A549 (cell line): ENCODE results near the gene SRCIN1. TPM values are rescaled to one million over a fixed set of nuclear protein-coding genes. Genes with fewer than 3 reads are reported as not detected.

Source experiments
- ATAC-seq, 2 experiments: fragments of 200-7000 bp in 1 of 2; fragments of >200 bp in 1 of 2; cut with Nextera tagmentation in 1 of 2; cut with Tn5 transposase in 1 of 2; 3 replicates each; pipeline versions ENCODE4 v1.8.0 to v1.9.1; 2018 to 2020; ENCODE audit warnings: mild to moderate bottlenecking in 1 of 2, moderate library complexity in 1 of 2
- CTCF ChIA-PET: fragments of 300-600 bp; sonication (Branson Sonifier 250); formaldehyde crosslinking; extraction: SDS; loops from one replicate; lab custom pipeline; 2021; ENCODE audit warnings: antibody characterized with exemption, inconsistent platforms; lab: Yijun Ruan, JAX
- POLR2A ChIA-PET: fragments of 350-600 bp; formaldehyde crosslinking; extraction: SDS; loops from one replicate; lab custom pipeline; 2021; ENCODE audit warnings: antibody characterized with exemption, inconsistent platforms; lab: Yijun Ruan, JAX
- DNase-seq, 2 experiments: peaks; one replicate each; pipeline versions ENCODE4 v3.0.0 to v3.0.0-alpha.2; 2011 to 2016; ENCODE audit warnings: low read depth in 1 of 2, low spot score in 1 of 2
- FAIRE-seq: peaks from 2 replicates; lab custom pipeline; 2011; peaks lifted over from hg19 to GRCh38; lab: Jason Lieb, UNC
- H3K27ac ChIP-seq, 2 experiments: fragments of >200 bp; sonication (Bioruptor Twin); formaldehyde crosslinking; 3 replicates each; pipeline ENCODE4 v1.5.1; 2016 to 2017
- H3K4me1 ChIP-seq: fragments of >200 bp; sonication (Bioruptor Twin); formaldehyde crosslinking; 3 replicates; pipeline ENCODE4 v1.6.1; 2016
- H3K4me2 ChIP-seq: fragments of >200 bp; sonication (Bioruptor Twin); formaldehyde crosslinking; 3 replicates; pipeline ENCODE4 v1.6.1; 2016
- H3K4me3 ChIP-seq: fragments of >200 bp; sonication (Bioruptor Twin); formaldehyde crosslinking; 3 replicates; pipeline ENCODE4 v1.5.1; 2016
- H3K9me3 ChIP-seq: fragments of >200 bp; sonication (Bioruptor Twin); formaldehyde crosslinking; 3 replicates; pipeline ENCODE4 v1.6.1; 2016
- CBX2 ChIP-seq: fragments of 200-600 bp; sonication (generic); IDR thresholded peaks from 2 replicates; pipeline ENCODE4 v1.6.1; 2016; ENCODE audit warnings: low read depth, mild to moderate bottlenecking, borderline replicate concordance
- CBX8 ChIP-seq: fragments of 200-600 bp; sonication (generic); IDR thresholded peaks from 2 replicates; pipeline ENCODE4 v1.6.1; 2016
- CEBPB ChIP-seq, 2 experiments: fragments of >200 bp in 1 of 2; sonication (Bioruptor Twin) in 1 of 2; formaldehyde crosslinking in 1 of 2; IDR thresholded peaks; 2 replicates each; pipeline ENCODE4 v1.6.1; 2012 to 2016
- CHD4 ChIP-seq: fragments of 200-600 bp; sonication (generic); IDR thresholded peaks from 2 replicates; pipeline ENCODE4 v1.6.1; 2016; ENCODE audit warnings: antibody characterized with exemption, mild to moderate bottlenecking, borderline replicate concordance
- ESRRA ChIP-seq: fragments of 150-350 bp; IDR thresholded peaks from 2 replicates; pipeline ENCODE4 v1.6.1; 2014; ENCODE audit warnings: mild to moderate bottlenecking, low read length, borderline replicate concordance
- FOSB ChIP-seq: fragments of 250-450 bp; sonication (Bioruptor Pico); IDR thresholded peaks from 2 replicates; pipeline ENCODE4 v1.5.0; 2020; ENCODE audit warnings: mild to moderate bottlenecking, moderate library complexity
- FOSL2 ChIP-seq, 2 experiments: fragments of 450-650 bp in 1 of 2; fragments of >200 bp in 1 of 2; sonication (Bioruptor Twin) in 1 of 2; formaldehyde crosslinking; IDR thresholded peaks; 2 replicates each; pipeline versions ENCODE4 v1.5.0 to v1.6.1; 2016 to 2020; ENCODE audit warnings: mild to moderate bottlenecking in 1 of 2, moderate library complexity in 1 of 2
- GATA3 ChIP-seq: IDR thresholded peaks from 2 replicates; pipeline ENCODE4 v1.6.1; 2012; ENCODE audit warnings: borderline replicate concordance
- HEYL ChIP-seq: fragments of 250-450 bp; sonication (Bioruptor Pico); IDR thresholded peaks from 2 replicates; pipeline ENCODE4 v1.8.0; 2021; ENCODE audit warnings: mild to moderate bottlenecking, moderate library complexity
- HOXA7 ChIP-seq: fragments of 250-450 bp; sonication (Bioruptor Pico); IDR thresholded peaks from 2 replicates; pipeline ENCODE4 v1.5.0; 2020; ENCODE audit warnings: mild to moderate bottlenecking, moderate library complexity
- HOXB13 ChIP-seq: fragments of 250-450 bp; sonication (Bioruptor Pico); IDR thresholded peaks from 2 replicates; pipeline ENCODE4 v1.5.0; 2020; ENCODE audit warnings: low read depth, mild to moderate bottlenecking, moderate library complexity
- JUN ChIP-seq, 2 experiments: fragments of >200 bp; sonication (Bioruptor Twin); formaldehyde crosslinking; IDR thresholded peaks; 2 replicates in 1 of 2; 3 replicates in 1 of 2; pipeline ENCODE4 v1.6.1; 2016 to 2017
- KDM5A ChIP-seq: fragments of 200-600 bp; sonication (generic); IDR thresholded peaks from 2 replicates; pipeline ENCODE4 v1.6.1; 2016; ENCODE audit warnings: antibody characterized with exemption, mild to moderate bottlenecking
- MAFK ChIP-seq: fragments of 450-650 bp; IDR thresholded peaks from 2 replicates; pipeline ENCODE4 v1.6.1; 2014; ENCODE audit not compliant: partially characterized antibody
- MAZ ChIP-seq: fragments of 150-350 bp; IDR thresholded peaks from 2 replicates; pipeline ENCODE4 v1.6.1; 2014; ENCODE audit warnings: antibody characterized with exemption, low read depth, low read length, borderline replicate concordance
- NFE2L2 ChIP-seq: fragments of 150-350 bp; conservative IDR thresholded peaks from 2 replicates; pipeline ENCODE4 v1.6.1; 2014; ENCODE audit warnings: low read length
- NR3C1 ChIP-seq: fragments of >200 bp; sonication (Bioruptor Twin); formaldehyde crosslinking; IDR thresholded peaks from 3 replicates; pipeline ENCODE4 v1.6.1; 2017
- POLR2A ChIP-seq: IDR thresholded peaks from 2 replicates; pipeline ENCODE4 v1.6.1; 2012; ENCODE audit warnings: mild to moderate bottlenecking, low read length
- RNF2 ChIP-seq: fragments of 200-600 bp; sonication (generic); IDR thresholded peaks from 2 replicates; pipeline ENCODE4 v1.6.1; 2016; ENCODE audit warnings: low read depth, mild to moderate bottlenecking, antibody characterized with exemption, moderate library complexity, borderline replicate concordance
- SMC3 ChIP-seq: fragments of >200 bp; sonication (Bioruptor Twin); formaldehyde crosslinking; IDR thresholded peaks from 3 replicates; pipeline ENCODE4 v1.6.1; 2018; ENCODE audit warnings: inconsistent platforms
- TFCP2L1 ChIP-seq: fragments of 250-450 bp; sonication (Bioruptor Pico); IDR thresholded peaks from 2 replicates; pipeline ENCODE4 v1.5.0; 2021; ENCODE audit warnings: mild to moderate bottlenecking
- TP53 ChIP-seq: fragments of 250-450 bp; sonication (Bioruptor Pico); IDR thresholded peaks from 2 replicates; pipeline ENCODE4 v1.5.0; 2021; ENCODE audit warnings: mild to moderate bottlenecking, moderate library complexity
- ZC3H11A ChIP-seq: fragments of 450-650 bp; IDR thresholded peaks from 2 replicates; pipeline ENCODE4 v1.6.1; 2014; ENCODE audit warnings: antibody characterized with exemption, mild to moderate bottlenecking
- ZFP36 ChIP-seq: fragments of 450-650 bp; IDR thresholded peaks from 2 replicates; pipeline ENCODE4 v1.6.1; 2014; ENCODE audit warnings: borderline replicate concordance; ENCODE audit not compliant: partially characterized antibody
- WGBS: methylation state at CpG from one replicate; pipeline ENCODE4 v1.1.6; 2017; ENCODE audit errors: missing lambda C conversion rate; 5-methylcytosine and 5-hydroxymethylcytosine counted together
- polyA plus RNA-seq, 4 experiments: library from polyadenylated mRNA; depleted of rRNA in 3 of 4; stranded (reverse); fragments of >200 nt; fragmentation: RNase III in 1 of 4; extraction: RNeasy Plus Mini Kit Qiagen cat#74134 plus additional on column Dnase treatment in 1 of 4; gene quantifications; 2 replicates in 3 of 4; 3 replicates in 1 of 4; pipeline ENCODE4 v1.2.3, GENCODE V29; 2011 to 2017
- TF ChIP-seq, protein P1 (sequence below): fragments of 200-600 bp; sonication (generic); IDR thresholded peaks from 2 replicates; pipeline ENCODE4 v1.6.1; 2016; ENCODE audit warnings: antibody characterized with exemption, mild to moderate bottlenecking, moderate library complexity
- TF ChIP-seq, protein P2 (sequence below): fragments of 250-450 bp; sonication (Bioruptor Pico); IDR thresholded peaks from 2 replicates; pipeline ENCODE4 v1.5.0; 2021; ENCODE audit warnings: mild to moderate bottlenecking, moderate library complexity, borderline replicate concordance
- TF ChIP-seq, protein P3 (sequence below): fragments of 450-650 bp; IDR thresholded peaks from 2 replicates; pipeline ENCODE4 v1.6.1; 2014; ENCODE audit warnings: antibody characterized with exemption
- TF ChIP-seq, protein P4 (sequence below): fragments of >200 bp; sonication (Bioruptor Twin); formaldehyde crosslinking; IDR thresholded peaks from 2 replicates; pipeline ENCODE4 v1.6.1; 2016
- TF ChIP-seq, protein P5 (sequence below): IDR thresholded peaks from 2 replicates; pipeline ENCODE4 v1.6.1; 2012

The SRCIN1 gene
- polyA plus RNA-seq, 2 of the 4 experiments (the other 2 are of a cell fraction): 1.4 to 2.1 TPM

GRCh38 chr17:38619937-38620550, 14.3 kb upstream of the SRCIN1 start (continued):
- TF ChIP-seq, protein P1, sequence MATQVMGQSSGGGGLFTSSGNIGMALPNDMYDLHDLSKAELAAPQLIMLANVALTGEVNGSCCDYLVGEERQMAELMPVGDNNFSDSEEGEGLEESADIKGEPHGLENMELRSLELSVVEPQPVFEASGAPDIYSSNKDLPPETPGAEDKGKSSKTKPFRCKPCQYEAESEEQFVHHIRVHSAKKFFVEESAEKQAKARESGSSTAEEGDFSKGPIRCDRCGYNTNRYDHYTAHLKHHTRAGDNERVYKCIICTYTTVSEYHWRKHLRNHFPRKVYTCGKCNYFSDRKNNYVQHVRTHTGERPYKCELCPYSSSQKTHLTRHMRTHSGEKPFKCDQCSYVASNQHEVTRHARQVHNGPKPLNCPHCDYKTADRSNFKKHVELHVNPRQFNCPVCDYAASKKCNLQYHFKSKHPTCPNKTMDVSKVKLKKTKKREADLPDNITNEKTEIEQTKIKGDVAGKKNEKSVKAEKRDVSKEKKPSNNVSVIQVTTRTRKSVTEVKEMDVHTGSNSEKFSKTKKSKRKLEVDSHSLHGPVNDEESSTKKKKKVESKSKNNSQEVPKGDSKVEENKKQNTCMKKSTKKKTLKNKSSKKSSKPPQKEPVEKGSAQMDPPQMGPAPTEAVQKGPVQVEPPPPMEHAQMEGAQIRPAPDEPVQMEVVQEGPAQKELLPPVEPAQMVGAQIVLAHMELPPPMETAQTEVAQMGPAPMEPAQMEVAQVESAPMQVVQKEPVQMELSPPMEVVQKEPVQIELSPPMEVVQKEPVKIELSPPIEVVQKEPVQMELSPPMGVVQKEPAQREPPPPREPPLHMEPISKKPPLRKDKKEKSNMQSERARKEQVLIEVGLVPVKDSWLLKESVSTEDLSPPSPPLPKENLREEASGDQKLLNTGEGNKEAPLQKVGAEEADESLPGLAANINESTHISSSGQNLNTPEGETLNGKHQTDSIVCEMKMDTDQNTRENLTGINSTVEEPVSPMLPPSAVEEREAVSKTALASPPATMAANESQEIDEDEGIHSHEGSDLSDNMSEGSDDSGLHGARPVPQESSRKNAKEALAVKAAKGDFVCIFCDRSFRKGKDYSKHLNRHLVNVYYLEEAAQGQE: no peak
- TF ChIP-seq TFCP2L1: no peak
- TF ChIP-seq HOXB13 (CRISPR knock-in tag): no peak
- TF ChIP-seq, protein P2, sequence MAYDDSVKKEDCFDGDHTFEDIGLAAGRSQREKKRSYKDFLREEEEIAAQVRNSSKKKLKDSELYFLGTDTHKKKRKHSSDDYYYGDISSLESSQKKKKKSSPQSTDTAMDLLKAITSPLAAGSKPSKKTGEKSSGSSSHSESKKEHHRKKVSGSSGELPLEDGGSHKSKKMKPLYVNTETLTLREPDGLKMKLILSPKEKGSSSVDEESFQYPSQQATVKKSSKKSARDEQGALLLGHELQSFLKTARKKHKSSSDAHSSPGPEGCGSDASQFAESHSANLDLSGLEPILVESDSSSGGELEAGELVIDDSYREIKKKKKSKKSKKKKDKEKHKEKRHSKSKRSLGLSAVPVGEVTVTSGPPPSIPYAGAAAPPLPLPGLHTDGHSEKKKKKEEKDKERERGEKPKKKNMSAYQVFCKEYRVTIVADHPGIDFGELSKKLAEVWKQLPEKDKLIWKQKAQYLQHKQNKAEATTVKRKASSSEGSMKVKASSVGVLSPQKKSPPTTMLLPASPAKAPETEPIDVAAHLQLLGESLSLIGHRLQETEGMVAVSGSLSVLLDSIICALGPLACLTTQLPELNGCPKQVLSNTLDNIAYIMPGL (CRISPR knock-in tag): no peak
- TF ChIP-seq ZC3H11A: no peak
- no peak for TF ChIP-seq NR3C1
- no peak for TF ChIP-seq RNF2
- TF ChIP-seq ESRRA: no peak
- TF ChIP-seq, protein P3, sequence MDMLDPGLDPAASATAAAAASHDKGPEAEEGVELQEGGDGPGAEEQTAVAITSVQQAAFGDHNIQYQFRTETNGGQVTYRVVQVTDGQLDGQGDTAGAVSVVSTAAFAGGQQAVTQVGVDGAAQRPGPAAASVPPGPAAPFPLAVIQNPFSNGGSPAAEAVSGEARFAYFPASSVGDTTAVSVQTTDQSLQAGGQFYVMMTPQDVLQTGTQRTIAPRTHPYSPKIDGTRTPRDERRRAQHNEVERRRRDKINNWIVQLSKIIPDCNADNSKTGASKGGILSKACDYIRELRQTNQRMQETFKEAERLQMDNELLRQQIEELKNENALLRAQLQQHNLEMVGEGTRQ: no peak
- TF ChIP-seq FOSL2 (IDR thresholded peaks at IDR 0.05): no peak
- TF ChIP-seq FOSL2 (CRISPR knock-in tag; IDR thresholded peaks at IDR 0.05): no peak
- no peak for TF ChIP-seq SMC3
- TF ChIP-seq, protein P4, sequence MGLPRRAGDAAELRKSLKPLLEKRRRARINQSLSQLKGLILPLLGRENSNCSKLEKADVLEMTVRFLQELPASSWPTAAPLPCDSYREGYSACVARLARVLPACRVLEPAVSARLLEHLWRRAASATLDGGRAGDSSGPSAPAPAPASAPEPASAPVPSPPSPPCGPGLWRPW: no peak
- no peak for TF ChIP-seq CBX2
- TF ChIP-seq MAFK: no peak
- no peak for TF ChIP-seq TP53

DNA sequence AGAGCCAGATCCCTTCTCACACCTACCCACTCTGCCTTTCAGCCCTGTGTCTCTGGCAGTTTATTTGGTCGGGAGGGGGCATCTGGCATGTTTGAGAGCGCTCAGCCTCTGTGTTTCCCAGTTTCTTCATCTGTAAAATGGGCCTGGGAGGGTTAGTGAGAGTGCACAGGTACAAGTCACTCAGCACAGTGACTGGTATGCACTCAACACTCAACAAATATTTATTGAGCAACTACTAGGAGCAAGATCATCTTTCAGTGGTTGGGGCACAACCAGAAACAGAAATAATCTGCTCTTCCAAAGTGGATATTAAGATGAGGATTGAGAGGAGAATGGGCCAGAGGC, 13.7 kb upstream of the SRCIN1 start:
- DNase-seq (no peak), ATAC-seq (no peak), FAIRE-seq (no peak)
- 55% methylated on average over 2 of the region's 2 CpGs for WGBS
- H3K9me3 ChIP-seq: no peaks in the 10 kb centered on the region
- H3K4me3 ChIP-seq: no peak overlapping the region
- CTCF ChIA-PET: interaction anchor here (1.0 to 31.2 kb wide), 5 partner anchors 13 to 110 kb away, joined by 3 to 525 read pairs (median 5); partner anchors contain the start of gene SRCIN1
- H3K4me2 ChIP-seq: no peak overlapping the region
- H3K4me1 ChIP-seq: peaks cover 2% of the 10 kb centered on the region; the same call in 1 of the 3 replicates
- POLR2A ChIA-PET: no interaction called here
- H3K27ac ChIP-seq: no peak overlapping the region
- no peak for TF ChIP-seq HEYL (CRISPR knock-in tag)
- no peak for TF ChIP-seq CBX8
- no peak for TF ChIP-seq KDM5A
- TF ChIP-seq, protein P5, sequence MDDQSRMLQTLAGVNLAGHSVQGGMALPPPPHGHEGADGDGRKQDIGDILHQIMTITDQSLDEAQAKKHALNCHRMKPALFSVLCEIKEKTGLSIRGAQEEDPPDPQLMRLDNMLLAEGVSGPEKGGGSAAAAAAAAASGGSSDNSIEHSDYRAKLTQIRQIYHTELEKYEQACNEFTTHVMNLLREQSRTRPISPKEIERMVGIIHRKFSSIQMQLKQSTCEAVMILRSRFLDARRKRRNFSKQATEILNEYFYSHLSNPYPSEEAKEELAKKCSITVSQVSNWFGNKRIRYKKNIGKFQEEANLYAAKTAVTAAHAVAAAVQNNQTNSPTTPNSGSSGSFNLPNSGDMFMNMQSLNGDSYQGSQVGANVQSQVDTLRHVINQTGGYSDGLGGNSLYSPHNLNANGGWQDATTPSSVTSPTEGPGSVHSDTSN: no peak
- TF ChIP-seq MAZ: no peak
- no peak for TF ChIP-seq ZFP36
- no peak for TF ChIP-seq CEBPB (IDR thresholded peaks at IDR 0.05)
- no peak for TF ChIP-seq MAFK
- no peak for TF ChIP-seq FOSL2 (IDR thresholded peaks at IDR 0.05)
- no peak for TF ChIP-seq FOSL2 (CRISPR knock-in tag; IDR thresholded peaks at IDR 0.05)
- no peak for TF ChIP-seq FOSB
- TF ChIP-seq POLR2A: no peak
- TF ChIP-seq HOXA7 (CRISPR knock-in tag): no peak
- no peak for TF ChIP-seq HOXB13 (CRISPR knock-in tag)
- no peak for TF ChIP-seq NFE2L2
- TF ChIP-seq, protein P1: no peak
- TF ChIP-seq CHD4: no peak
- no peak for TF ChIP-seq JUN (IDR thresholded peaks at IDR 0.05)
- no peak for TF ChIP-seq GATA3
